NCI-H1436 treated with DMSO at 0.1 percent for 48 hours (cell line): ENCODE results near the gene PPIG.
"Not testable (repeated sequence)": the region's sequence is repeated elsewhere in the genome, so short reads cannot be mapped to it uniquely, and the experiment has no call there.

Source experiments
- DNase-seq: peaks from one replicate; lab custom pipeline; 2025; lab: John Stamatoyannopoulos, UW

Gene PPIG

GRCh38 chr2:169596546-169596945 lies 12.4 kb downstream of the PPIG start:
- not testable (repeated sequence) for DNase-seq

DNA sequence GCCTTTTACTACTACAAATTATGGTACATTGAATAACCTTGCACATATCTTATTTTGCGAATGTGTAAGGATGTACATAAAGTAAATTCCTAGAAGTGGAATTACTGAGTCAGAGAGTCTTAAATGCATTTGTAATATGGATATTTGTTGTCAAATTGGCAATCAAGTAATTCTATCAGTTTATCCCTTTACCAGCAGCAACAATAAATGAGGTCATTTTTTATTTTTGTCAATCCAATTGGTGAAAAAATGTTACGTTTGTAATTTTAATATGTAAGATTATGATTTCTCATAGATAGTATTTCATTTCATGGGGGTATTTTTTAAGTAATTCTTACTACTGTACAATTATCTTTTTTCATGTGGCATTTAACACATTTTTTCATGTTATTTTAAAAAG lies 14.8 kb downstream of the PPIG start:
- no peak for DNase-seq

DNA sequence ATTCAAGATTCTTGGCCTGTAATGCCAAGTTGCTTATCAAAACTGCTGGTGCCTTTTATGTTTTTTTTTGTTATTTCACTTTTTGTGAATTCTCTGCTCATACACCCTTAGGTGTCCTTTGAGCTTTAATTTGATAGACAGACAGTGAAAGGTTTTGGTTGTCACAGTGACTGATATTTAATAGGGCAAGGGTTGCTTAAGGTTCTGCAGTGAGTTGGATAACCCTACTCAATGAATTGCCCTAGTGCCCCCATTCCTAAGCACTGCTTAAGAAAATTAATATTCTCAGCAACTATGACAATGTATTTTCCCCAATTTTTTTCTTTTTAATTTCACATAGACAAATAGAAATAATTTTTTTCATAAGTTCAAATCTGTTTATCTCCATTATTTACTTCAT lies 15.4 kb downstream of the PPIG start:
- no peak for DNase-seq

DNA sequence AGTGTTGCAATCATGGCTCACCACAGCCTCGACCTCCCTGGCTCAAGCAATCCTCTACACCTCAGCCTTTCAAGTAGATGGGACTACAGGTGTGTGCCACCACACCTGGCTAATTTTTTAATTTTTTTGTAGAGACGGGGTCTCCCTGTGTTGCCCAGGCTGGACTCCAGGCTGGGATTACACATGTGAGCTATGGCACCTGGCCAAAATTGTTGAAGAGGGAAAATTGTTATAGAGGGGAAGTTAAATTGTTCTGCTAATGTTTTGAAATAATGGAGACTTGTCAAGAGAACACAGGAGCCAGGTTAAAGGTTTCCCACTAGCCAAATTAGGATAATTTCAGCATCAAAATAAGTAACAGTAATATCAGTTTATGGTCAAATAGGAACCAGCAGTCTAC lies 25.1 kb downstream of the PPIG start:
- DNase-seq: no peak

DNA sequence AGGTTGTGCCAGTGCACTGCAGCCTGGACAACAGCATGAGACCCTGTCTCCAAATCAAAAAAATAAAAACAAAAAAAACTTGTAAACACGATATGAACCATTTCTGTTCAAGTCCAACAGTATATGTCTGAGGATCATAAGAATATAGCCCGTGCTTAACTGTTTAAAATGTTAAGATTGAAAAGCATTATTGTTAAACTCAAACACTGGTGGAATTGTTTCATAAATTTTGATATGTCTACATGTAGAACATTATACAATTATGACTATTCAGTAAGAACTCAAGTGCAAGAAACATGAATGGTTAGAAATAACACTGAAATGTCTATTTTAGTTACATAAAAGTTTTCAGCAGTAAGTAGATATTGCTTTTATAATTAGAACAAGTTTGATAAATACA lies 29.7 kb downstream of the PPIG start:
- DNase-seq: no peak

GRCh38 chr2:169615982-169616381 lies 31.8 kb downstream of the PPIG start:
- not testable (repeated sequence) for DNase-seq

DNA sequence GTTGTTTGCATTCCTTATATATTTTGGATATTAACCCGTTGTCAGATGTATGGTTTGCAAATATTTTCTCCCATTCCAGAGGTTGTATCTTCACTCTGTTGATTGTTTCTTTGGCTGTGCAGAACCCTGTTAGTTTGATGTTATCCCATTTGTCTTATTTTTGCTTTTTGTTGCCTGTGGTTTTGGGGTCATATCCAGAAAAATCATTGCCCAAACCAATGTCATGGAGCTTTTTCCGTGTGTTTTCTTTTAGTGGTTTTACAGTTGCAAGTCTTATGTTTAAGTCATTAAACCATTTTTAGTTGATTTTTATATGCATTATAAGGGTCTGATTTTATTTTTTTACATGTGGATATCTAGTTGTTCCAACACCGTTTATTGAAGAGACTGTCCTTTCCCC lies 35.8 kb downstream of the PPIG start:
- no peak for DNase-seq

DNA sequence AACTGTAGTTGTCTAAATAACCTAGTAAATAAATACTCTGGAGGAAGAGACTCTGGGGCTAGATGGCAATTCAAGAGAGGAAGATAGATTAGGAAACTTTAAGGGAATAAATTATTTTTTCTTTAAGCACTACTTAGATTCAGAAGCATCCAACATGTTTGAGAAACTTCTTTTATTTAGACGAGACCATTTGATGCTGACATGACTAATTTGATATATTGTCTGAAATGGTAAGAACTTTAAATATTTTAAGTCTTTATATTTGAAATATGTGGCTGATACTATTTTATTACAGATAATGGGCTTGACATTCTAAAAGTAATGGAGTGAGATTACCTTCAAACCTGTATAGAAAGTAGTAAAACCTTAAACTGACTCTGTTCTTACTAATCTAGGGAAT lies 36.4 kb downstream of the PPIG start:
- no peak for DNase-seq

DNA sequence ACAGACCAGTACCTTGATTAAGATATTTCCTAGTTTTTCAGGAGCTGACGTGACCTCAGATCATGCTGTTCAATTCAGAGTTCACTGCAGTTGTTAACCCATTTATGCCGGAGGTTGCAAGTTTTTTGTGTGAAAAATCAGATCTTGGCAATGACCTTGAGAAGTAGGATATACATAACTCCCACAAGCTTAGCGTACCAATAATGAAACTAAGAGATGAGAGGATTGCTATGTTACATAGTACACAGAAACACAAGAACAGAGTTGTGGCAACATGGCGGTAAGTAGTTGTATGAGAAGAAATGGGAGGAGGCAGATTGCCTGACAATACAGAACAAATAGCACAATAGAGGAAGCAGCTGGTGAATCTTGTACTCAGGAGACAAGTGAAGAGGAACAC lies 39.1 kb downstream of the PPIG start:
- DNase-seq: no peak

- no peak for DNase-seq
Observed at GRCh38 chr2:169625781-169626180, 41.6 kb downstream of the PPIG start.

DNA sequence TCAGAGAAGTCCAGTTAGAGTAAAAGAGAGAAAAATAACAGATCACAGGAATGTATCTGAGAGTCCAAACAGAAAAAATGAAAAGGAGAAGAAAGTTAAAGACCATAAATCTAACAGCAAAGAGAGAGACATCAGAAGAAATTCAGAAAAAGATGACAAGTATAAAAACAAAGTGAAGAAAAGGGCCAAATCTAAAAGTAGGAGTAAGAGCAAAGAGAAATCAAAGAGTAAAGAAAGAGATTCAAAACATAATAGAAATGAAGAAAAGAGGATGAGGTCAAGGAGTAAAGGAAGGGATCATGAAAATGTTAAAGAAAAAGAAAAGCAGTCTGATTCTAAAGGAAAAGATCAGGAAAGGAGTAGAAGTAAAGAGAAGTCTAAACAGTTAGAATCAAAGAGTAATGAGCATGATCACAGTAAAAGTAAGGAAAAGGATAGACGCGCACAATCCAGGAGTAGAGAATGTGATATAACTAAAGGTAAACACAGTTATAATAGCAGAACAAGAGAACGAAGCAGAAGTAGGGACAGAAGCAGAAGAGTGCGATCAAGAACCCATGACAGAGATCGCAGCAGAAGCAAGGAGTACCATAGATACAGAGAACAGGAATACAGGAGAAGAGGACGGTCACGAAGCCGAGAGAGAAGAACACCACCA lies 52.4 kb downstream of the PPIG start:
- DNase-seq: no peak

DNA sequence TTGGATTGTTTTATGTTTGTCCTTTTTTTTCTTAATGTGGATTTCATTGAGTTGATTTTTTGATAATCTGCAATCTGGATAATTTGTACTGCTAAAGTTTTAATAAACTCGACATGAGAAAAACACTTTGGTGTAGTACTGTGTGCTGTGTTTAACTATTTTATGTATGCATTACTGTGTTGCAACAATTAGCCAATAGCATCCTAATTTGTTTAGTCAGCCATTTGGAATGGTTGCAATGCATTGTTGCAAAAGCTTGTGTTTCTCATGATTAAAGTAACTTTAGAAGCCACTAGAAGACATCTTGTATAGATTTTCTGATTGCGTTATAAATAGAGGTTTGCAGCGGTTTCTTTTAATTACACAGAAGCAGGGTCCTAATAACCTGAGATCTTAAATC lies 53.5 kb downstream of the PPIG start:
- DNase-seq: no peak

- DNase-seq: no peak
Observed at GRCh38 chr2:169640104-169640503, 56.0 kb downstream of the PPIG start.

GRCh38 chr2:169641464-169641863 lies 57.3 kb downstream of the PPIG start:
- DNase-seq: no peak

DNA sequence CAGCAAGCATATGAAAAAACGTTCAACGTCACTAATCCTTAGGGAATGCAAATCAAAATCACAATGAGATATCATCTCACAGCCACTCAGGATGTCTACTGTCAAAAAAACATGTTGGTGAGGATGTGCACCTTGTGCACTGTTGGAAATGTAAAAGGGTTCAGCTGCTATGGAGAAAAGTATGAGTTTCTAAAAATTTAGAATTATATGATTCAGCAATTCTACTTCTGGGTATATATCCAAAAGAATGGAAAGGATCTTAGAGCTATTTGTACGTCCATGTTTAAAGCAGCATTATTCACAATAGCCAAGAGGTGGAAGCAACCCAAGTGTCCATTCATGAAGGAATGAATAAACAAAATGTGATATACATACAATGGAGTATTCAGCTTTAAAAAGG lies 60.0 kb downstream of the PPIG start:
- DNase-seq: no peak

DNA sequence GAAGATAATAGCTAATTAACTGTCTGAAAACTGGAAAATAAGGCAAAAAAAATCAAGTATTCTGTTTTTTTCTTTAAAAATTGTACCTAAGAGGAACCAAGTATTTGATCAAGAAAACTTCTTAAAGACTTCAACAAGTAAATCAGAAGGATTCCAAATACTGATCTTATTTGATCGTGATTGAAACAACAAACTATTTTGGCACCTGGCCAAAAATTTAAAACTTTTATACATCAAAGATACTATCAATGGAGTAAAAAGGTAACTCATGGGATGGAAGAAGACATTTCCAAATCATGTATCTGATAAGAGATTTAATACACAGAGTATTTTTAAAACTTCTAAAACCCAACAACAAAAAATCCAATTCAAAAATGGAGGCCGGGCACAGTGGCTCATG lies 63.3 kb downstream of the PPIG start:
- DNase-seq: no peak

DNA sequence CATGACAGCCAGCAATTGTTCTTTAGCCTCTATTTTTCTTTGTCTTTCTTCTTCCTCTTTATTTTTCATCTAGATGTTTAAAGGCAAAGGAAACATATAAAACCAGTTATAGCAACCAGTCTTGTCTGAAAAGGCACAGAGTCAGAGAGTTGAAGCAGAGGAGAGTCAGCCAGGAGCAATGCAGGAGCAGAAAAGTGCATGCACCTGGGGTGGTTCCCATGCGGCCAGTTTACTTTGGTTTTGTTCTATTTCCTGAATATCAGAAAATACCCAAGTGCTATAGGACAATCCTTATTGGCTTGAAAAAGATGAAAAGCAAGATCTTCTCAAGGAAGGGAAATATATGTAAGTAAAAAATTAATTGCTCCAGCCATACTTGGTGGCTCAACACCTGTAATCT lies 65.1 kb downstream of the PPIG start:
- no peak for DNase-seq

DNA sequence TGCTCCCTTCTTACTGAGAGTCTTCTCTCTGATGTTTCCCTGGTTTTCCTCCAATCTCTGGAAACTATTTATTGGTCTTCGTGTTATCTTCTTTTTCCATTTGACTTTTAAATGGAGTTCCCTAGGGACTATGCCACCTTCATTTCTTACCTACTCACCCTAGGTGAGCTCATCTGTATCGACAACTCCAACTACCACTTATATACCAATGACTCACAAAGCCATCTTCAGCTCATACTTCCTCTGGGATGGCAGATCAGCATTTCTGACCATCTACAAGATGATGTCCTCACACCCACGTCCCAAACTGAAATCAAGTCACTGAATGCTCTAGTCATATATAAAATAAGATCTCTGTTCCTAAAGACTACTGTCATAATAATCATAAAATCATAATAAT lies 69.5 kb downstream of the PPIG start:
- DNase-seq: no peak

GRCh38 chr2:169656164-169656563 lies 72.0 kb downstream of the PPIG start:
- no peak for DNase-seq

DNA sequence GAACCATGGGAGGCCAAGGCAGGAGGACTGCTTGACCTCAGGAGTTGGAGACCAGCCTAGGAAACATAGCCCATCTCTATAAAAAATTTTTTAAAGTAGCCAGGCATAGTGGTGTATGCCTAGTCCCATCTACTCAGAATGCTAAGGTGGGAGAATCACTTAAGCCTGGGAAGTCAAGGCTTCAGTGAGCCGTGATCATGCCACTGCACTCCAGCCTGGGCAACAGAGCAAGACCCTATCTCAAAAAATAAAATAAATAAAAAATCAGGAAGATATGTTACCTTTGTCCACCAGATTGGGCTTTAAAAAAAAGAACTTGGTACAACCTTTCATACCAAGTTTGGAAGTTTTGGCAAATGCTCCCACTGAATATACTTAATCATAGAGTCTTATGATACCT lies 74.7 kb downstream of the PPIG start:
- DNase-seq: no peak

DNA sequence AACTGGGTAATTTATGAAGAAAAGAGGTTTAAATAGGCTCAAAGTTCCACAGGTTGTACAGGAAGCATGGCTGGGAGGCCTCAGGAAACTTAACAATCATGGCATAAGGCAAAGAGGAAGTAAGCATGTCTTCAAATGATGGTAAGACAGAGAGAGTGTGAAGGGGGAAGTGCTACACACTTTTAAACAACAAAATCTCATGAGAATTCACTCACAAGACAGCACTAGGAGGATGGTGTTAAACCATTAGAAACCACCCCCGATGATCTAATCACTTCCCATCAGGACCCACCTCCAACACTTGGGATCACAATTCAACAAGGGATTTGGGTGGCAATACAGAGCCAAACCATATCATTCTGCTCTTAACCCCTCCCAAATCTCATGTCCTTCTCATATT lies 75.2 kb downstream of the PPIG start:
- DNase-seq: no peak

DNA sequence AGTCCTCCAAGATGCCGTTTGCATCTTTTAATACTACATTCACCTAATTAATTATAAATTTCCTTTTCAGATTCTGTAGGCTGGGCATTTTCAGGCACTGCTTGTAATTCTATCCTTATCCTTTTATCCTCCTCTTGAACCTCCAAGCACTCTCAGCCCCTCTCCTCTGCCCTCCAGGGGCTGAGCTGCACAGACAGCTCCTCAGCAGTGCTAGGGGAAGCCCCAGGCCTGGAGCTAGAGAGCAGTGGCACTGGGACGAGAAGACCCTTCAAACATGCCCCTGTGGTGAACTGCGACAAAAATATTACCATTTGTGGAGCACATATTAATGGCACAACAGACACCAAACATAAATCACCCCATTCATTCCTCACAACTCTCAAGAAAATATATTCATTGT lies 77.1 kb downstream of the PPIG start:
- DNase-seq: no peak

DNA sequence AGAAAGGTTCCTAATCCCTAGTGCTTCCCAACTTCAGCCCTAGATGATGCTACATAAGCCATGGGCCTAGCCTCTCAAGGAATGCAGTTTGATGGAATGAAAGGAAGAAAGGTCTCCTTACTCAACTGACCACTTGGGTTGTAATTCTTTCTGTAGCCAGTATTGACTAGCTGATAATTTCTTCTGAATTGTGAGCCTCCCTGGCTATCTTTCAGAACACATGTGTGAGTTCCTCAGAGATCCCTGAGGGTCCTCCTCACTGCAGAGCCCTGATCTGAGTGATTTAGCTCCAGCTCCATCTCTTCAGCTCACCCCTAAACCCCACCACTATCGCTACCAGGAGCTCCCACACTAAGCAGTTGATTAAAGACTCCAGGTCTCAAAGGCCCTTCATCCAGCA lies 78.6 kb downstream of the PPIG start:
- DNase-seq: no peak

DNA sequence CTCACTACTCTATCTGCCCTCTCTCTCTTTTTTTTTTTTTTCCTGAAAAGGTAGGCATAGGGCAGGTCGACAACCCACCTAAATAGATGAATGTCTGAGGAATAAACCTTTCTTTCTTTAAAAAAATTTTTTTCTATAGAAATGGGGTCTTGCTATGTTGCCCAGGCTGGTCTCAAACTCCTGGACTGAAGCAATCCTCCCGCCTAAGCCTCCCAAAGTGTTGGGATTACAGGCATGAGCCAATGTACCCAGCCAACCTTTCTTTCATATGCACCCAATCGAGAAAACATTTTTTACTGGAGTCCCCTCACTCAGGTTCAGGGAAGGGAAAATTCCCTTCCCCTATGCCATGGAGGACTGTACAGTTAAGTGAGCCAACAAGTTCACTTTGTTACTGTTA lies 79.1 kb downstream of the PPIG start:
- no peak for DNase-seq

GRCh38 chr2:169664600-169664977 lies 80.4 kb downstream of the PPIG start:
- no peak for DNase-seq
